Testis (tissue), 2 donors: ENCODE results near the gene ZNF716.

ENCODE experiments used
- POLR2A ChIP-seq: fragments of 450-650 bp; IDR thresholded peaks from one replicate; pipeline ENCODE4 v1.6.1; 2017; ENCODE audit warnings: antibody characterized with exemption, mild to moderate bottlenecking, moderate library complexity
- TF ChIP-seq, protein P1 (sequence below), 3 experiments: fragments of 450-650 bp in 2 of 3; fragments of 200-600 bp in 1 of 3; sonication (generic) in 1 of 3; IDR thresholded peaks; one replicate each; pipeline ENCODE4 v1.5.1; 2016 to 2019; ENCODE audit warnings: antibody characterized with exemption in 3 of 3, mild to moderate bottlenecking in 2 of 3, moderate library complexity in 1 of 3

DNA sequence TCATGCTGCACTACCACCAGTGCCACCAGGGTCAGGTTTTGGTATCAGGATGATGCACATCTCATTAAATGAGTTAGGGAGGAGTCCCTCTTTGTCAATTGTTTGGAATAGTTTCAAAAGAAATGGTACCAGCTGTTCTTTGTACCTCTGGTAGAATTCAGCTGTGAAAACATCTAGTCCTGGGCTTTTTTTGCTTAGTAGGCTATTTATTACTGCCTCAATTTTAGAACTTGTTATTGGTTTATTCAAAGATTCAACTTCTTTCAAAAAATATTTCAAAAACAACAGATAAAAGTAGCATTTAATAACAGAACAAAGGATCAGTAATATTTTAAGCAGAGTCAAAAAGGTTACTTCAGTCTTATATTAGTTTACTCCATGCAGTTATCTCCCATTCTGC is 6.4 kb upstream of the ZNF716 start:
- TF ChIP-seq, protein P1, sequence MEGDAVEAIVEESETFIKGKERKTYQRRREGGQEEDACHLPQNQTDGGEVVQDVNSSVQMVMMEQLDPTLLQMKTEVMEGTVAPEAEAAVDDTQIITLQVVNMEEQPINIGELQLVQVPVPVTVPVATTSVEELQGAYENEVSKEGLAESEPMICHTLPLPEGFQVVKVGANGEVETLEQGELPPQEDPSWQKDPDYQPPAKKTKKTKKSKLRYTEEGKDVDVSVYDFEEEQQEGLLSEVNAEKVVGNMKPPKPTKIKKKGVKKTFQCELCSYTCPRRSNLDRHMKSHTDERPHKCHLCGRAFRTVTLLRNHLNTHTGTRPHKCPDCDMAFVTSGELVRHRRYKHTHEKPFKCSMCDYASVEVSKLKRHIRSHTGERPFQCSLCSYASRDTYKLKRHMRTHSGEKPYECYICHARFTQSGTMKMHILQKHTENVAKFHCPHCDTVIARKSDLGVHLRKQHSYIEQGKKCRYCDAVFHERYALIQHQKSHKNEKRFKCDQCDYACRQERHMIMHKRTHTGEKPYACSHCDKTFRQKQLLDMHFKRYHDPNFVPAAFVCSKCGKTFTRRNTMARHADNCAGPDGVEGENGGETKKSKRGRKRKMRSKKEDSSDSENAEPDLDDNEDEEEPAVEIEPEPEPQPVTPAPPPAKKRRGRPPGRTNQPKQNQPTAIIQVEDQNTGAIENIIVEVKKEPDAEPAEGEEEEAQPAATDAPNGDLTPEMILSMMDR (IDR thresholded peaks at IDR 0.05): no peak
- no peak for TF ChIP-seq POLR2A
